ENCODE results near the gene SPATA7.

Gene SPATA7

DNA sequence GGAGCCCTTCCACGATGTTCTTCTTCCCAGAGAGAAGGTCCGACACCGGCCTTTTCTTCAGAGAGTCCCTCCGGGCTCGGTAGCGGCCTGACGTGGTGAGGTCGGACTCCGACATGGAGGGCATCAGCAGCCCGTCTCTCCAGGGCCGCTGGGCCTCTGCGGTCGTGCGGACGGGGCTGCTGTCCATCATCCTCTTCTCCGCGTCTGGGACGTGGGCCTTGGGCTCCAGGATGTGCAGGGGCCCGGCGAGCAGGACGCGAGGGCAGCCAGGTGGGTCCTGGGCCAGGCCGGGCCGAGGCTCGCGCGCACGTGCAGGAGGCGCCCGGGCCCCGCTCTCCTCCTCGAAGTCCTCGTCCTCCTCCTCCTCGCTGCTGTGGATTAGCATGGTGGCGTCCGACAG lies 93.5 kb downstream of the SPATA7 start:
- TF ChIP-seq PPARA (CRISPR knock-in tag; IDR thresholded peaks at IDR 0.05; ENCODE audit: borderline replicate concordance) (no peak), ZNF565 (CRISPR knock-in tag; conservative IDR thresholded peaks at IDR 0.05; ENCODE audit: low read depth) (no peak), ESRRG (CRISPR knock-in tag; IDR thresholded peaks at IDR 0.05) (no peak), GLIS3 (CRISPR knock-in tag; IDR thresholded peaks at IDR 0.05) (no peak), ISL1 (CRISPR knock-in tag; IDR thresholded peaks at IDR 0.05) (no peak), ZNF8 (CRISPR knock-in tag; IDR thresholded peaks at IDR 0.05) (no peak), RARB (CRISPR knock-in tag; IDR thresholded peaks at IDR 0.05) (no peak), TOX (CRISPR knock-in tag; IDR thresholded peaks at IDR 0.05; ENCODE audit: borderline replicate concordance) (no peak), ZFP3 (CRISPR knock-in tag; IDR thresholded peaks at IDR 0.05) (no peak)
- TF ChIP-seq, protein P1, sequence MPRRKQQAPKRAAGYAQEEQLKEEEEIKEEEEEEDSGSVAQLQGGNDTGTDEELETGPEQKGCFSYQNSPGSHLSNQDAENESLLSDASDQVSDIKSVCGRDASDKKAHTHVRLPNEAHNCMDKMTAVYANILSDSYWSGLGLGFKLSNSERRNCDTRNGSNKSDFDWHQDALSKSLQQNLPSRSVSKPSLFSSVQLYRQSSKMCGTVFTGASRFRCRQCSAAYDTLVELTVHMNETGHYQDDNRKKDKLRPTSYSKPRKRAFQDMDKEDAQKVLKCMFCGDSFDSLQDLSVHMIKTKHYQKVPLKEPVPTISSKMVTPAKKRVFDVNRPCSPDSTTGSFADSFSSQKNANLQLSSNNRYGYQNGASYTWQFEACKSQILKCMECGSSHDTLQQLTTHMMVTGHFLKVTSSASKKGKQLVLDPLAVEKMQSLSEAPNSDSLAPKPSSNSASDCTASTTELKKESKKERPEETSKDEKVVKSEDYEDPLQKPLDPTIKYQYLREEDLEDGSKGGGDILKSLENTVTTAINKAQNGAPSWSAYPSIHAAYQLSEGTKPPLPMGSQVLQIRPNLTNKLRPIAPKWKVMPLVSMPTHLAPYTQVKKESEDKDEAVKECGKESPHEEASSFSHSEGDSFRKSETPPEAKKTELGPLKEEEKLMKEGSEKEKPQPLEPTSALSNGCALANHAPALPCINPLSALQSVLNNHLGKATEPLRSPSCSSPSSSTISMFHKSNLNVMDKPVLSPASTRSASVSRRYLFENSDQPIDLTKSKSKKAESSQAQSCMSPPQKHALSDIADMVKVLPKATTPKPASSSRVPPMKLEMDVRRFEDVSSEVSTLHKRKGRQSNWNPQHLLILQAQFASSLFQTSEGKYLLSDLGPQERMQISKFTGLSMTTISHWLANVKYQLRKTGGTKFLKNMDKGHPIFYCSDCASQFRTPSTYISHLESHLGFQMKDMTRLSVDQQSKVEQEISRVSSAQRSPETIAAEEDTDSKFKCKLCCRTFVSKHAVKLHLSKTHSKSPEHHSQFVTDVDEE (CRISPR knock-in tag; IDR thresholded peaks at IDR 0.05), result no peak
- TF ChIP-seq, protein P2, sequence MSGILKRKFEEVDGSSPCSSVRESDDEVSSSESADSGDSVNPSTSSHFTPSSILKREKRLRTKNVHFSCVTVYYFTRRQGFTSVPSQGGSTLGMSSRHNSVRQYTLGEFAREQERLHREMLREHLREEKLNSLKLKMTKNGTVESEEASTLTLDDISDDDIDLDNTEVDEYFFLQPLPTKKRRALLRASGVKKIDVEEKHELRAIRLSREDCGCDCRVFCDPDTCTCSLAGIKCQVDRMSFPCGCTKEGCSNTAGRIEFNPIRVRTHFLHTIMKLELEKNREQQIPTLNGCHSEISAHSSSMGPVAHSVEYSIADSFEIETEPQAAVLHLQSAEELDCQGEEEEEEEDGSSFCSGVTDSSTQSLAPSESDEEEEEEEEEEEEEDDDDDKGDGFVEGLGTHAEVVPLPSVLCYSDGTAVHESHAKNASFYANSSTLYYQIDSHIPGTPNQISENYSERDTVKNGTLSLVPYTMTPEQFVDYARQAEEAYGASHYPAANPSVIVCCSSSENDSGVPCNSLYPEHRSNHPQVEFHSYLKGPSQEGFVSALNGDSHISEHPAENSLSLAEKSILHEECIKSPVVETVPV (CRISPR knock-in tag; IDR thresholded peaks at IDR 0.05), result no peak
- TF ChIP-seq, protein P3, sequence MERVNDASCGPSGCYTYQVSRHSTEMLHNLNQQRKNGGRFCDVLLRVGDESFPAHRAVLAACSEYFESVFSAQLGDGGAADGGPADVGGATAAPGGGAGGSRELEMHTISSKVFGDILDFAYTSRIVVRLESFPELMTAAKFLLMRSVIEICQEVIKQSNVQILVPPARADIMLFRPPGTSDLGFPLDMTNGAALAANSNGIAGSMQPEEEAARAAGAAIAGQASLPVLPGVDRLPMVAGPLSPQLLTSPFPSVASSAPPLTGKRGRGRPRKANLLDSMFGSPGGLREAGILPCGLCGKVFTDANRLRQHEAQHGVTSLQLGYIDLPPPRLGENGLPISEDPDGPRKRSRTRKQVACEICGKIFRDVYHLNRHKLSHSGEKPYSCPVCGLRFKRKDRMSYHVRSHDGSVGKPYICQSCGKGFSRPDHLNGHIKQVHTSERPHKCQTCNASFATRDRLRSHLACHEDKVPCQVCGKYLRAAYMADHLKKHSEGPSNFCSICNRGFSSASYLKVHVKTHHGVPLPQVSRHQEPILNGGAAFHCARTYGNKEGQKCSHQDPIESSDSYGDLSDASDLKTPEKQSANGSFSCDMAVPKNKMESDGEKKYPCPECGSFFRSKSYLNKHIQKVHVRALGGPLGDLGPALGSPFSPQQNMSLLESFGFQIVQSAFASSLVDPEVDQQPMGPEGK (CRISPR knock-in tag; IDR thresholded peaks at IDR 0.05; ENCODE audit: borderline replicate concordance), result no peak
- no peak for ATAC-seq

DNA sequence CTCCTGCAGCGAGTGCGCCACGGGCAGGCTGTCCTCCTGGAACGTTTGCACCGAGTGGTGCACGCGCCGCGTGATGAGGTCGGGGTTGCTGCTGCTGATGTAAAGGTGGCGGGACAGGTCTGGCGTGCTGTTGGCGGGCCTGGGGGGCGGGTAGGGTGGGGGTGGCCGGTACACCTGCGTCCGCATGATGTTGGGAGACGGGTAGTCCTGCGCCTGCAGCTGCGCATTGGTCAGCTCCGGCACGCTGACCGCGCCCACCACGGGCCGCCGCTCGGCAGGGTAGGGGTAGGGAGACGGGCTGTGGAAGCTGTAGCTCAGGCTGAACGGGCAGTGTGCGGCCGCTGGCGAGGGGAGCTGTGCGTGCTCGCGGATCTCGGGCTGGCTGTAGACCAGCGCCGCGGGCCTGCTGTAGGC lies 94.1 kb downstream of the SPATA7 start:
- no peak for ATAC-seq
- no peak for TF ChIP-seq OSR1 (CRISPR knock-in tag; IDR thresholded peaks at IDR 0.05)
- no peak for TF ChIP-seq ISL1 (CRISPR knock-in tag; IDR thresholded peaks at IDR 0.05)
- TF ChIP-seq TOX (CRISPR knock-in tag; IDR thresholded peaks at IDR 0.05; ENCODE audit: borderline replicate concordance), result no peak
- TF ChIP-seq, protein P1 (CRISPR knock-in tag; IDR thresholded peaks at IDR 0.05), result no peak
- no peak for TF ChIP-seq ZNF565 (CRISPR knock-in tag; conservative IDR thresholded peaks at IDR 0.05; ENCODE audit: low read depth)
- no peak for TF ChIP-seq ZFP3 (CRISPR knock-in tag; IDR thresholded peaks at IDR 0.05)
- no peak for TF ChIP-seq ESRRG (CRISPR knock-in tag; IDR thresholded peaks at IDR 0.05)
- no peak for TF ChIP-seq BACH2 (CRISPR knock-in tag; IDR thresholded peaks at IDR 0.05; ENCODE audit: borderline replicate concordance)
- TF ChIP-seq PPARA (CRISPR knock-in tag; IDR thresholded peaks at IDR 0.05; ENCODE audit: borderline replicate concordance), result no peak
- no peak for TF ChIP-seq GLIS3 (CRISPR knock-in tag; IDR thresholded peaks at IDR 0.05)

DNA sequence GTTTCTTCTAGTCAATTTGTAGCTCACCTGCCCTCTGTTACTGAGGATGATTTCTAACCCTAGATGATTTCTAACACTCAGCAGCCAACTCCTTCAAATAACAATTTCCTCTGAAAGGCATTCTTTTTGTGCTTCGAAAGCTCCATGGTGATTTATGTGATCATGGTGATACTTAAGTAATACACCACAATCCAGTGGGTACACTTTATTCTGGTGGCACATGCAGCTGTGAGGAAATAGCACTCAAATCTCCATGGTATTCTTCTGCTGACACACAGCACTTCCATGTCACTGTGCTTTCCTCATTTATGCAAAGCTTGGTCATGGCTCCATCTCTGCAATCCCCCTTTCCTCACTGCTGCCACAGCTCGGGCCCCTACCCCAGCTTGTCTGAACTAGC lies 95.6 kb downstream of the SPATA7 start:
- TF ChIP-seq, protein P3 (CRISPR knock-in tag; IDR thresholded peaks at IDR 0.05; ENCODE audit: borderline replicate concordance), result no peak
- TF ChIP-seq ARNTL (CRISPR knock-in tag; IDR thresholded peaks at IDR 0.05; ENCODE audit: borderline replicate concordance, low read depth), result no peak
- no peak for TF ChIP-seq ZFP3 (CRISPR knock-in tag; IDR thresholded peaks at IDR 0.05)
- no peak for TF ChIP-seq OSR1 (CRISPR knock-in tag; IDR thresholded peaks at IDR 0.05)
- TF ChIP-seq CSDC2 (CRISPR knock-in tag; IDR thresholded peaks at IDR 0.05), result no peak
- no peak for ATAC-seq
